ENCODE results near the gene PLCL2. TPM values are rescaled to one million over a fixed set of nuclear protein-coding genes. Genes with fewer than 3 reads are reported as not detected.

The PLCL2 gene
- total and polyA plus RNA-seq, 2 donors (not counting 3 experiments of a cell fraction or from before 2014, with no cell fraction given): 2.3 to 10.7 TPM

- CTCF ChIA-PET: interaction anchor here (1.5 kb wide), 1 partner anchor 248 kb away, joined by 3 read pairs; no protein-coding TSS in a partner anchor
- dilution Hi-C loops (cut with MboI; ENCODE audit: extremely low pct_ligation_motif_present, low sequenced_read_pairs): no loop called here
- DNase-seq (ENCODE audit: low read depth, low spot score): no peak
These were observed 192.3 kb downstream of the PLCL2 start for GRCh38 chr3:17076940-17077605.

GRCh38 chr3:17077606-17078005, 192.9 kb downstream of the PLCL2 start:
- H3K9me1 ChIP-seq (replicated peaks; ENCODE audit: control insufficient read depth, extremely low read depth, insufficient read depth, low read length): no peaks in the 10 kb centered on the region
- H3K4me2 ChIP-seq (ENCODE audit: insufficient read depth, low read length): no peak overlapping the region
- H4K20me1 ChIP-seq (replicated peaks; ENCODE audit: control insufficient read depth, extremely low read depth, insufficient read depth, low read length): no peaks in the 10 kb centered on the region
- POLR2A ChIA-PET: no interaction called here
- no peak overlapping the region for H3K4me3 ChIP-seq (replicated peaks in 1 of 3; ENCODE audit: insufficient read depth in 1 of 3, low read depth in 1 of 3, low read length in 3 of 3)
- BruUV-seq (replicated peaks): no TSS peak
- intact Hi-C loops (cut with micrococcal nuclease) (no loop called here), dilution Hi-C loops (cut with MboI; ENCODE audit: extremely low pct_ligation_motif_present, low sequenced_read_pairs) (no loop called here)
- TF ChIP-seq JUN (IDR thresholded peaks at IDR 0.05; ENCODE audit: borderline replicate concordance, insufficient read depth, insufficient read length, low read depth): no peak
- H2AFZ ChIP-seq (ENCODE audit: low read depth, low read length): no peak overlapping the region
- DNase-seq (ENCODE audit: low read depth, low spot score) (no peak), FAIRE-seq (no peak)
- no peak overlapping the region for H3K9ac ChIP-seq (replicated peaks; ENCODE audit: extremely low read depth, insufficient read depth, low read length)
- no peaks in the 10 kb centered on the region for H3K9me3 ChIP-seq (replicated peaks; ENCODE audit: control insufficient read depth, insufficient read depth, low read length)
- H3K27ac ChIP-seq (ENCODE audit: insufficient read depth, low read depth, low read length): no peak overlapping the region
- H3K27me3 ChIP-seq (ENCODE audit: control insufficient read depth in 2 of 2, insufficient read depth in 2 of 2, low read length in 2 of 2): no peaks in the 10 kb centered on the region
- H3K79me2 ChIP-seq (ENCODE audit: control insufficient read depth, insufficient read depth, low read length): no peaks in the 10 kb centered on the region
- CTCF ChIA-PET: interaction anchor here (1.5 kb wide), 1 partner anchor 249 kb away, joined by 3 read pairs; no protein-coding TSS in a partner anchor
- no peaks in the 10 kb centered on the region for H3K4me1 ChIP-seq (ENCODE audit: control insufficient read depth, extremely low read depth, insufficient read depth, low read length)
- H3K36me3 ChIP-seq (ENCODE audit: control insufficient read depth in 2 of 2, extremely low read depth in 1 of 2, insufficient read depth in 2 of 2, low read length in 2 of 2): no peaks in the 10 kb centered on the region

More at GRCh38 chr3:17076940-17077605, 192.3 kb downstream of the PLCL2 start:
- H3K4me2 ChIP-seq (ENCODE audit: insufficient read depth, low read length): no peak overlapping the region
- no peaks in the 10 kb centered on the region for H3K4me1 ChIP-seq (ENCODE audit: control insufficient read depth, extremely low read depth, insufficient read depth, low read length)
- H3K9me3 ChIP-seq (replicated peaks; ENCODE audit: control insufficient read depth, insufficient read depth, low read length): no peaks in the 10 kb centered on the region
- FAIRE-seq: no peak
- no peaks in the 10 kb centered on the region for H3K36me3 ChIP-seq (ENCODE audit: control insufficient read depth in 2 of 2, extremely low read depth in 1 of 2, insufficient read depth in 2 of 2, low read length in 2 of 2)
- POLR2A ChIA-PET: no interaction called here
- no peak overlapping the region for H2AFZ ChIP-seq (ENCODE audit: low read depth, low read length)
- BruUV-seq (replicated peaks): no TSS peak
- H3K4me3 ChIP-seq (replicated peaks in 1 of 3; ENCODE audit: insufficient read depth in 1 of 3, low read depth in 1 of 3, low read length in 3 of 3): no peak overlapping the region
- no peaks in the 10 kb centered on the region for H3K9me1 ChIP-seq (replicated peaks; ENCODE audit: control insufficient read depth, extremely low read depth, insufficient read depth, low read length)
- H3K9ac ChIP-seq (replicated peaks; ENCODE audit: extremely low read depth, insufficient read depth, low read length): no peak overlapping the region
- no peaks in the 10 kb centered on the region for H3K79me2 ChIP-seq (ENCODE audit: control insufficient read depth, insufficient read depth, low read length)
- TF ChIP-seq GATA2 (IDR thresholded peaks at IDR 0.05; ENCODE audit: insufficient read depth, insufficient read length, low read depth, low read length) (no peak), JUN (IDR thresholded peaks at IDR 0.05; ENCODE audit: borderline replicate concordance, insufficient read depth, insufficient read length, low read depth) (no peak)
- intact Hi-C loops (cut with micrococcal nuclease): no loop called here
- no peaks in the 10 kb centered on the region for H4K20me1 ChIP-seq (replicated peaks; ENCODE audit: control insufficient read depth, extremely low read depth, insufficient read depth, low read length)
- H3K27me3 ChIP-seq (ENCODE audit: control insufficient read depth in 2 of 2, insufficient read depth in 2 of 2, low read length in 2 of 2): no peaks in the 10 kb centered on the region
- H3K27ac ChIP-seq (ENCODE audit: insufficient read depth, low read depth, low read length): no peak overlapping the region
